ENCODE results near the gene C1orf146.
"Not testable (repeated sequence)": the region's sequence is repeated elsewhere in the genome, so short reads cannot be mapped to it uniquely, and the experiment has no call there.

C1orf146 gene, protein sequence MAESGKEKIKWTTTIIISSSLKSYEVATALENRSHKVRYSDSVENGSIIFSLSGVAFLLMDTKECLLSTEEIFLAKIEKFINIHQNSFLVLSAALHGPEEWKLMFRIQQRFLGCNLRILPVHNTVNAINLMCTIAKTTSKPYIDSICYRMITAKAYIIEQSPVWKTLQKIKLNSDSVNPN

GRCh38 chr1:92217721-92218120 lies at the start of gene C1orf146:
Gene C1orf146 (plus strand): TSS chr1:92217915. CDS start chr1:92231421, 13,506 bp downstream.
- H3K27ac ChIP-seq: no peak within 1 kb of the TSS
- DNase-seq (ENCODE audit: low read depth, low spot score): no peak

- DNase-seq (ENCODE audit: low read depth, low spot score): no peak
- H3K27ac ChIP-seq: no peak overlapping the region
Measured at GRCh38 chr1:92168657-92169056, 49.1 kb upstream of the C1orf146 start.

- DNase-seq (ENCODE audit: low read depth, low spot score): no peak
- H3K27ac ChIP-seq: no peak overlapping the region
Measured at GRCh38 chr1:92169214-92170005, 48.3 kb upstream of the C1orf146 start.

GRCh38 chr1:92184632-92185031 lies 33.1 kb upstream of the C1orf146 start:
- no peak for DNase-seq (ENCODE audit: low read depth, low spot score)
- no peak overlapping the region for H3K27ac ChIP-seq

GRCh38 chr1:92186081-92186480 lies 31.6 kb upstream of the C1orf146 start:
- H3K27ac ChIP-seq: no peak overlapping the region
- DNase-seq (ENCODE audit: low read depth, low spot score): no peak

GRCh38 chr1:92188436-92189255 lies 29.1 kb upstream of the C1orf146 start:
- H3K27ac ChIP-seq: no peak overlapping the region
- no peak for DNase-seq (ENCODE audit: low read depth, low spot score)

DNA sequence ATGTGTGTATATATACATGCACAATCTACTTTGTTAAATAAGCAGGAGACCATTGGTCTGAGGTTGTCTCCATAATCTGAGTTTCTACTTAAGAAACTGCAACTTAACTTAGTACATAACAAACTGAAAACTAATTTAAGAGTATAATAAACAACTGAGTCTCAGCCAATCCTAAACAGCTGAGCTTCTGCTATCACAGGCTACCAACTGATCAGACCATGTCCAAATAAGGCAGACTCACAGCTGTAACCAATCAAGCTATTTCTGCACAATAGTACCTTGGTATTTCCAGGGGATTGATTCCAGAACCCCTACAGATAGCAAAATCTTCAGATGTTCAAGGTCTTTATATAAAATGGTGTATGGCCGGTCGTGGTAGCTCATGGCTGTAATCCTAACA lies 26.0 kb upstream of the C1orf146 start:
- no peak for DNase-seq (ENCODE audit: low read depth, low spot score)
- H3K27ac ChIP-seq: no peak overlapping the region

GRCh38 chr1:92192246-92192645 lies 25.5 kb upstream of the C1orf146 start:
- no peak overlapping the region for H3K27ac ChIP-seq
- no peak for DNase-seq (ENCODE audit: low read depth, low spot score)

- H3K27ac ChIP-seq: no peak overlapping the region
- DNase-seq (ENCODE audit: low read depth, low spot score): no peak
Measured at GRCh38 chr1:92194511-92194910, 23.2 kb upstream of the C1orf146 start.

DNA sequence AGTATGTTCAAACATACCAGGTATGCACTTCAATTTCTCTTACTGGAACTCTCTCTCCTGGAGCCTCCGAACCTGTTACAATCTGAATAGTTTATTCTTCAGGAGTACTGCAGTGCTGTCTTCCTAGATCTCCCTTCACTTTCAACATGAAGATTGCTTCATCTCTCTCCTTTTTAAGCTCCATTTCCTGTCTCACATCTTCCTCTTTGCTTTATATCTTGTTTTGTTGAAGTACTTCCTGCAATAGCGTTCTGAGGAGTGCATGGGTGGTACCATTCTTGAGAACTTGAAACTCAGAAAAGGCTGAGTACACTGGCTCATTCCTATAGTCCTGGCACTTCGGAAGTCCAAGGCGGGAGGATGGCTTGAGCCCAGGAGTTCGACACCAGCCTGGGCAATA lies 15.7 kb upstream of the C1orf146 start:
- no peak overlapping the region for H3K27ac ChIP-seq
- DNase-seq (ENCODE audit: low read depth, low spot score): no peak

DNA sequence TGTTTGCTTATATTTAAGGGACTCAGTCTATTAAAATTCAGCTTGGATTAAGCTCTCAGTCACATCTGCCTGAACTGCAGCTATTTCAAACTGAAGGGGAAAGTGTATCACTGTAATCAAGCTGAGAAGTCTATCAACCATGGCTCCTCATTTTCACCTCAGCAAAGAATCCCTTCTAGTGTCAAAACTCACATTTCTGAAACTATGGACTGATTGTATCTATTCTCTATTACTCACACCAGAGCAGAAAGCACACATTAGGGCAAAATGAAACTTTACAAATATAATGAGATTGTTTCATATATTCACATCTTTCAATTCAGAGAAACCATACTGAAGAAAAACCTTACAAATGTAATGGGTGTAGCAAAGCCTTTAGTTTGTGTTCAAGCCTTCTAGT lies 14.6 kb upstream of the C1orf146 start:
- no peak overlapping the region for H3K27ac ChIP-seq
- DNase-seq (ENCODE audit: low read depth, low spot score): no peak

DNA sequence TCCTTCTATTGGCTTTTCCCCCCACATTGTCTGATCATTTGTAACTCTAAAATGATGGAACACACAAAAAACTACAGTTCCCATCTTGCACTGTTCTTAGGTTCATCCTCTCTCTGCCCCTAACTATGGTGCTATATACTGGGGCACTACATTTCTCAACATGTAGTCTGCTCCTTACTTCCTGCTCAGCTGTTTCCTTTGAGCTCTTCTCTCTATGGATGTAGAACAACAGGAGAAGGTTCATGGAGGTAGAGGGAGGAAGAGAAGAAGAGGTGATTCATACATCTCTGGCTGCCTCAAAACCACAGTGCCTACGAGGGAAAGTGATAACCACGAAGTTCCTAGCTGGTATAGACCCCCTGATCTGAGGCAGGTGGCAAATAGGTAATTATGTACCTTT lies 7.0 kb upstream of the C1orf146 start:
- H3K27ac ChIP-seq: no peak overlapping the region
- DNase-seq (ENCODE audit: low read depth, low spot score): no peak

DNA sequence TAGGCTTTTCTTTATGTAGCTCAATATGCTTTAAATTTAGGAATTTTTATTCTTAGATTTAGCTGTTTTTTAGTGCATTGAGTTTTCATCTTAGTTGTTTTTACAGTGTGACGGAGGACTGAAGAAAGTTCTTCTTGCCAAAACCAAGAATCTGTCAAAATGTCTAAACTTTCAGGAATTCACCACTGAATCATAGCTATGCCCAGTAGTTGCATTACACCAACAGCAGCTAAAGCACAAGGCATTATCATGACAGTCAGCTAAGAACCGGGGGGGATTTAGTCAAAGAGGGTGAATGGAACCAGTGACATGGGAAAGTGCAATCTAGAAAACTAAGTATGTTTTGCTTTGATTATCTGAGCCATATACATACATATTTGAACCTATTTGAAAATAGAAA lies 6.5 kb upstream of the C1orf146 start:
- H3K27ac ChIP-seq: no peak overlapping the region
- no peak for DNase-seq (ENCODE audit: low read depth, low spot score)

DNA sequence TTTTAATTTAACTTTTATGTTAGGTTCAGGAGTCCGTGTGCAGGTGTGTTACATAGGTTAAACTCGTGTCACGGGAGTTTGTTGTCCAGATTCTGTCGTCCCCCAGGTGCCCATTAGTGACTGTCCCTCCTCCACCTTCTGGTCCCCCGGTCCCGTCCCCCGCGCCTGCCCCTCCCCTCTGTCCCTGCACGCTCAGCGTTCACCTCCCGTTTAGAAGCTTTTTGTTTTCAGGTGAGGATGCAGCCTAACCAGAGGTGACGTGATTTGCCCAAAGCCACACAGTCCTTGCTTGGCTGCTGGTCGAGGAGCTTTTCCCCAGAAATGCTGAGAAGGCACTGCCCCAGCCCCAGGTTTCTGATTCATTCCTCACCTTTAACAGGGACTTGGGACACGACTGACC lies 844 bp downstream of the C1orf146 start:
- no peak overlapping the region for H3K27ac ChIP-seq
- no peak for DNase-seq (ENCODE audit: low read depth, low spot score)

- H3K27ac ChIP-seq: no peak overlapping the region
- DNase-seq (ENCODE audit: low read depth, low spot score): no peak
Measured at GRCh38 chr1:92219028-92219427, 1.3 kb downstream of the C1orf146 start.

GRCh38 chr1:92228401-92228800 lies 10.7 kb downstream of the C1orf146 start:
- H3K27ac ChIP-seq: no peak overlapping the region
- DNase-seq (ENCODE audit: low read depth, low spot score): no peak

GRCh38 chr1:92230736-92231135 lies 13.0 kb downstream of the C1orf146 start:
- DNase-seq (ENCODE audit: low read depth, low spot score): no peak
- no peak overlapping the region for H3K27ac ChIP-seq

DNA sequence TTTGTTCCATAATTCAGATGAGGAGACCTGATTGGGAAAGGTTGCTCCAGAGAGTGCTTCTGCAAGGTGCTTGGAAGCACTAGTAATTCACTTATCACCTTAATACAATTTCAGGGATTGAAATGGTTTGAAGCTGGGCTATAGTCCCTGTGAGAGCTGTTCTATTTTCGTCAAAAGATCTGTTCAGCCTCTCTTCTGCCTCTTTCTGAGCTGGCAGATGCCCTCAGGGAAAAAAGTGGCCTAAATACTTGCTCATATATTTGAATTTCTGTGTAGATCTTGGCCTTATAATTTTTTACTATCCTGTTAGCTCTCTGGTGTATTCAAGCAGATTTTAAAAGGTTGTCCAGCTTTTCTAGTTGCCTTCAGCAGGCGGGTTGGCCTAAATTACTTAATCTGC lies 22.3 kb downstream of the C1orf146 start:
- DNase-seq (ENCODE audit: low read depth, low spot score): no peak
- no peak overlapping the region for H3K27ac ChIP-seq

DNA sequence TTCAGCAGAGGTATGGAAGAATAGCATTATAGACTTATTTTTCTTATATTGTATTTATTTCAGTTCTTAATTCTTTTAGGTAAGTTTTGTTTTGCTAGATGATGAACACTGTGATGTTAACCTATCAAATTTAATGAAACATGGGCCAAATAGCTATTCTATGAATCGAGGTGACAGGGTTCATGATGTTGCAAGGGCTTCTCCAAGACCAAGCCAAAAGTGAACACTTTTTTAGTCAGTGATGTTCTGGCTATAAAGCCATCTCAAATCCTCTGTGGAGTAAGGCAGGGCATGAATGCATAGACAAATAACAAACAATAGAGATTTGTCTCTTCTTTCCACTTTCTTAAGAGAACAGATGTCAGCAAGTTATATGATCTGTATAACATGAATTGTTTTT lies 26.7 kb downstream of the C1orf146 start:
- DNase-seq (ENCODE audit: low read depth, low spot score): no peak
- no peak overlapping the region for H3K27ac ChIP-seq

- not testable (repeated sequence) for H3K27ac ChIP-seq; DNase-seq (ENCODE audit: low read depth, low spot score)
Measured at GRCh38 chr1:92254714-92255113, 37.0 kb downstream of the C1orf146 start.

DNA sequence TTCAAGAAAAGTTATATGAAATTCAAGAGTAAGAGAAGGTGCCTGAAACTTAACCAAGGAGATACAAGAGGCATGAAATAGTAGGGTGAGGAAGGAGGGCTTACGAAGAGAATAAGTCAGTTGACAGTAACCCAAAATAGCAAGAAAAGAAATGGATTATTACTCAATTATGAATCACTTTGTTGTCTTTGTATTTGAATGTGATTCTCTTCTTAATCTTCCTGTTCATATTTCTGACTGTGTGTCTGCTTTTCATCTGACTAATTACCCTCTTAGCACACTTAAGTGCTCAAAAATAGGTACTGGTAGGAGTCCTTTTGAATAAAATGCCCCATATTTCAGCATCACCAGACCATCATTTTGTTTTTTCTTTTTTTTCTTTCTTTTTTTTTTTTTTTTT lies 41.6 kb downstream of the C1orf146 start:
- no peak for DNase-seq (ENCODE audit: low read depth, low spot score)
- H3K27ac ChIP-seq: no peak overlapping the region
